ENCODE results near the gene FGF1.

DNA sequence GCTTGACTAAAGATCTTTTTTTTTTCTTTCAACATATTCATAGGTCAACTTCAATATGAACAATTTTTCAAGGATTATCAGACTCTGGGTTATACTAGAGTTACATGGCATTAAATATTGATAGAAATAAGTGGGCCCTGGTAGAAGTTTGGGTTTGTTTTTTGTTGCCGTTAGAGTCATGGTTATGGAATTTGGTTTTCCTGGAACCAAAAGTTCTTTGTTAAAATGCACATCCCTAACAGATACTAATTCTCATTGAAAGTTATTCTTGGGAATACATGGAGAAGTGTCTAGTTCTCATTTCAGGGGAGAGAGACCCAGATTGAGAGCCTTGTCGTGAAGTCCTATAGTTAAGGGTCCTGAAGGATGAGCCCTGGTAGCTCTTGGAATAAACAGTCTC is 124.9 kb downstream of the FGF1 start:
- TF ChIP-seq, protein P1, sequence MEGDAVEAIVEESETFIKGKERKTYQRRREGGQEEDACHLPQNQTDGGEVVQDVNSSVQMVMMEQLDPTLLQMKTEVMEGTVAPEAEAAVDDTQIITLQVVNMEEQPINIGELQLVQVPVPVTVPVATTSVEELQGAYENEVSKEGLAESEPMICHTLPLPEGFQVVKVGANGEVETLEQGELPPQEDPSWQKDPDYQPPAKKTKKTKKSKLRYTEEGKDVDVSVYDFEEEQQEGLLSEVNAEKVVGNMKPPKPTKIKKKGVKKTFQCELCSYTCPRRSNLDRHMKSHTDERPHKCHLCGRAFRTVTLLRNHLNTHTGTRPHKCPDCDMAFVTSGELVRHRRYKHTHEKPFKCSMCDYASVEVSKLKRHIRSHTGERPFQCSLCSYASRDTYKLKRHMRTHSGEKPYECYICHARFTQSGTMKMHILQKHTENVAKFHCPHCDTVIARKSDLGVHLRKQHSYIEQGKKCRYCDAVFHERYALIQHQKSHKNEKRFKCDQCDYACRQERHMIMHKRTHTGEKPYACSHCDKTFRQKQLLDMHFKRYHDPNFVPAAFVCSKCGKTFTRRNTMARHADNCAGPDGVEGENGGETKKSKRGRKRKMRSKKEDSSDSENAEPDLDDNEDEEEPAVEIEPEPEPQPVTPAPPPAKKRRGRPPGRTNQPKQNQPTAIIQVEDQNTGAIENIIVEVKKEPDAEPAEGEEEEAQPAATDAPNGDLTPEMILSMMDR (IDR thresholded peaks at IDR 0.05), result no peak
- no peak for TF ChIP-seq POLR2A (IDR thresholded peaks at IDR 0.05)
